Thyroid gland (tissue), 4 donors: ENCODE data around the gene ARL13B. TPM values are rescaled to one million over a fixed set of nuclear protein-coding genes. Genes with fewer than 3 reads are reported as not detected.

Source experiments
- DNase-seq, 2 donors: peaks; one replicate each; pipeline ENCODE4 v3.0.0-alpha.2; 2019
- H3K27ac ChIP-seq, 3 donors: fragments of 200-600 bp; sonication (generic); 1 replicate in 2 of 3; 2 replicates in 1 of 3; pipeline ENCODE4 v1.5.1; 2016 to 2019; ENCODE audit warnings: mild to moderate bottlenecking in 1 of 3, moderate library complexity in 1 of 3
- H3K27me3 ChIP-seq: fragments of 200-600 bp; sonication (generic); one replicate; pipeline ENCODE4 v1.5.1; 2019
- H3K36me3 ChIP-seq, 2 donors: fragments of 200-600 bp; sonication (generic); one replicate each; pipeline ENCODE4 v1.5.1; 2016 to 2019
- H3K4me1 ChIP-seq, 2 donors: fragments of 200-600 bp; sonication (generic); one replicate each; pipeline ENCODE4 v1.5.1; 2017 to 2019
- H3K4me3 ChIP-seq, 3 donors: fragments of 200-600 bp; sonication (generic); replicated peaks in 1 of 3; 1 replicate in 2 of 3; 2 replicates in 1 of 3; pipeline ENCODE4 v1.5.1; 2016; ENCODE audit warnings: mild to moderate bottlenecking in 1 of 3
- H3K9me3 ChIP-seq: fragments of 200-600 bp; sonication (generic); one replicate; pipeline ENCODE4 v1.5.1; 2017
- CTCF ChIP-seq, 6 experiments: fragments of 200-600 bp in 3 of 6; fragments of 450-650 bp in 3 of 6; sonication (generic) in 3 of 6; IDR thresholded peaks; one replicate each; pipeline ENCODE4 v1.5.1; 2016 to 2019; ENCODE audit warnings: antibody characterized with exemption in 6 of 6, mild to moderate bottlenecking in 2 of 6, inconsistent platforms in 1 of 6, moderate library complexity in 1 of 6
- POLR2A ChIP-seq, 2 donors: fragments of 450-650 bp; IDR thresholded peaks; one replicate each; pipeline ENCODE4 v1.6.1; 2017; ENCODE audit warnings: antibody characterized with exemption in 2 of 2, mild to moderate bottlenecking in 2 of 2, moderate library complexity in 1 of 2
- WGBS, 2 donors: methylation state at CpG; one replicate each; pipeline ENCODE4 v1.1.5; 2017; 5-methylcytosine and 5-hydroxymethylcytosine counted together
- intact Hi-C: fragments of 100-400 bp; cut with DNase I; formaldehyde crosslinking; loops from one replicate; pipeline ENCODE4 v1.15.1; 2023
- total RNA-seq, 4 donors: library from RNA; depleted of rRNA; stranded (reverse); fragments of >200 nt; gene quantifications; one replicate each; pipeline ENCODE4 v1.2.3, GENCODE V29; 2016

The ARL13B gene
- total RNA-seq, 4 donors from 2014 or later: 14.6 to 27.3 (median 16.0) TPM

- peaks cover 0 to 6% of the 10 kb centered on the region in 2 donors for H3K4me1 ChIP-seq
- intact Hi-C loops: no loop called here
- H3K36me3 ChIP-seq: no peaks in the 10 kb centered on the region
- peak within 1 kb of the TSS; percentile 11 to 47 (median 22) for H3K4me3 ChIP-seq
- DNase-seq: peak; percentile 75 to 77
- peak within 1 kb of the TSS; percentile 74 to 85 (median 83) for H3K27ac ChIP-seq
- TF ChIP-seq POLR2A (IDR thresholded peaks at IDR 0.05): peak in 1 of 2 donors; percentile 53
- TF ChIP-seq CTCF (IDR thresholded peaks at IDR 0.05): no peak
- WGBS, 2 donors: 5% methylated on average over 13 to 21 of the region's 53 CpGs
- no peaks in the 10 kb centered on the region for H3K27me3 ChIP-seq
- H3K9me3 ChIP-seq: no peaks in the 10 kb centered on the region
Observed at GRCh38 chr3:93973131-93974126, 6.5 kb upstream of the ARL13B start, which contains the start of gene PROS1. Gene PROS1 (minus strand): TSS chr3:93973896. CDS start chr3:93973749, 147 bp downstream.

DNA sequence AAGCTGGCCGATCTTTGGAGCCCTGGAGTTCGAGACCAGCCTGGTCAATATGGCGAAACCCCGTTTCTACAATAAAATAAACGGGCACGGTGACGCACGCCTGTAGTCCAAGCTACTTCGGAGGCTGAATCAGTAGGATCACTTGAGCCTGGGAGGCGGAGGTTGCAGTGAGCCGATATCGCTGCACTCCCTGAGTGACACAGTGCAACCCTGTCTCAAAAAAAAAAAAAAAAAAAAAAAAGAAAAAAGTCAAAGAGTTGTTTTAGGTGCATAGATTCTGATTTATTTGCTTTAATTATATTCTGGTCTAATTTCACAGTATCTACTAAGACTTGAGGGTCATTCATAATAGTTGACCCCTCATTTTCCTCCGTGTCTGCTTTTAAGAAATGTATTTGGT is 1.7 kb downstream of the ARL13B start:
- Histone ChIP-seq H3K9me3 (no peaks in the 10 kb centered on the region), H3K36me3 (no peaks in the 10 kb centered on the region), H3K27me3 (no peaks in the 10 kb centered on the region), H3K27ac (no peak overlapping the region), H3K4me3 (no peak overlapping the region), H3K4me1 (peaks cover 7% of the 10 kb centered on the region in 2 donors)
- intact Hi-C loops: no loop called here
- DNase-seq: no peak
- 94 to 96% methylated on average over 13 of the region's 13 CpGs for WGBS, 2 donors
- no peak for TF ChIP-seq POLR2A (IDR thresholded peaks at IDR 0.05)
- no peak for TF ChIP-seq CTCF (IDR thresholded peaks at IDR 0.05)

DNA sequence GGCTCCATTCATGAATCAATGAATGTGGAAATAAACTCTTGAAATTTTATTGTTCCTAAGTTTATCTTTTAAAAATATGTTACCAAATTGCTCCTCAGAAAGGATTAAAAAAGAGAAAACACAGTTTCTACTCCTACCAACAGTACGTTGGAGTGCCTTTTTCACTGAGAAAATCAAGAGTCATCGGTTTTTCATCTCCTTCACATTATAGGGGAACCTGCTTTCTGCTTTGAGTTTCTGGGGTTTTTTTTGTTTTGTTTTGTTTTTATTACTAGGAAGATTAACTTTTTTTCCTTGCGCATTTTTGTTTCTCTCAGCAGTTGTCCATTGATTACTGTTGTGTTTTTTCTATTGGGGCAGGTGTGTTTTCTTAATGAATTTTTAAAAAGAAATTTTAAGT is 3.5 kb downstream of the ARL13B start:
- peaks cover 13 to 17% of the 10 kb centered on the region in 2 donors for H3K4me1 ChIP-seq
- H3K36me3 ChIP-seq: no peaks in the 10 kb centered on the region
- H3K4me3 ChIP-seq: no peak overlapping the region
- H3K9me3 ChIP-seq: no peaks in the 10 kb centered on the region
- intact Hi-C loops: no loop called here
- no peak for DNase-seq
- 93 to 96% methylated on average over 3 of the region's 3 CpGs for WGBS, 2 donors
- H3K27me3 ChIP-seq: no peaks in the 10 kb centered on the region
- TF ChIP-seq POLR2A (IDR thresholded peaks at IDR 0.05): no peak
- no peak for TF ChIP-seq CTCF (IDR thresholded peaks at IDR 0.05)
- H3K27ac ChIP-seq: no peak overlapping the region

- no peak overlapping the region for H3K27ac ChIP-seq
- H3K9me3 ChIP-seq: no peaks in the 10 kb centered on the region
- peaks cover 18 to 23% of the 10 kb centered on the region in 2 donors for H3K4me1 ChIP-seq
- no peak for DNase-seq
- intact Hi-C loops: no loop called here
- no peak for TF ChIP-seq POLR2A (IDR thresholded peaks at IDR 0.05)
- no peak for TF ChIP-seq CTCF (IDR thresholded peaks at IDR 0.05)
- H3K36me3 ChIP-seq: no peaks in the 10 kb centered on the region
- H3K27me3 ChIP-seq: no peaks in the 10 kb centered on the region
- WGBS, 2 donors: 91 to 97% methylated on average over 5 of the region's 5 CpGs
- H3K4me3 ChIP-seq: no peak overlapping the region
Observed at GRCh38 chr3:93984618-93985017, 4.7 kb downstream of the ARL13B start.

- Histone ChIP-seq H3K4me3 (no peak overlapping the region), H3K9me3 (no peaks in the 10 kb centered on the region), H3K27me3 (no peaks in the 10 kb centered on the region), H3K36me3 (no peaks in the 10 kb centered on the region), H3K4me1 (peaks cover 21 to 24% of the 10 kb centered on the region in 2 donors), H3K27ac (peak overlapping the region in 2 of 3 donors; percentile 13 to 43)
- TF ChIP-seq CTCF (IDR thresholded peaks at IDR 0.05) (no peak), POLR2A (IDR thresholded peaks at IDR 0.05) (no peak)
- intact Hi-C loops: no loop called here
- DNase-seq: no peak
Observed at GRCh38 chr3:93988283-93988682, 8.3 kb downstream of the ARL13B start.
